C1 segment of cervical spinal cord (tissue), 14 donors: ENCODE measurements around the gene FRZB.

Experiments
- DNase-seq, 14 donors: peaks; one replicate each; lab custom pipeline; 2025; lab: John Stamatoyannopoulos, UW

Gene FRZB

GRCh38 chr2:182845794-182846417 is 20.5 kb downstream of the FRZB start:
- DNase-seq = no peak

- peak in 1 of 14 donors; percentile 32 for DNase-seq
These were observed 30.0 kb downstream of the FRZB start for GRCh38 chr2:182836451-182836850.

- no peak for DNase-seq
These were observed 32.1 kb downstream of the FRZB start for GRCh38 chr2:182834293-182834692.

- no peak for DNase-seq
These were observed 33.2 kb downstream of the FRZB start for GRCh38 chr2:182833084-182833854.

- no peak for DNase-seq
These were observed 34.5 kb downstream of the FRZB start for GRCh38 chr2:182831921-182832320.

- no peak for DNase-seq
These were observed 35.3 kb downstream of the FRZB start for GRCh38 chr2:182831101-182831500.

- DNase-seq = no peak
These were observed 39.1 kb downstream of the FRZB start for GRCh38 chr2:182827182-182827879.

GRCh38 chr2:182826496-182826895 is 39.9 kb downstream of the FRZB start:
- no peak for DNase-seq

GRCh38 chr2:182826064-182826463 is 40.4 kb downstream of the FRZB start:
- DNase-seq = no peak

- DNase-seq = peak in 1 of 14 donors; percentile 38
These were observed 41.7 kb downstream of the FRZB start for GRCh38 chr2:182824767-182825158.

- peak in 1 of 14 donors; percentile 34 for DNase-seq
These were observed 42.2 kb downstream of the FRZB start for GRCh38 chr2:182824056-182824766.

- no peak for DNase-seq
These were observed 43.7 kb downstream of the FRZB start for GRCh38 chr2:182822733-182823132.

GRCh38 chr2:182821182-182821581 is 45.3 kb downstream of the FRZB start:
- no peak for DNase-seq

- no peak for DNase-seq
These were observed 47.0 kb downstream of the FRZB start for GRCh38 chr2:182819412-182819811.

GRCh38 chr2:182818925-182819324 is 47.5 kb downstream of the FRZB start:
- no peak for DNase-seq

- no peak for DNase-seq
These were observed 47.9 kb downstream of the FRZB start for GRCh38 chr2:182818501-182818900.

GRCh38 chr2:182817558-182817957 is 48.9 kb downstream of the FRZB start:
- no peak for DNase-seq

- no peak for DNase-seq
These were observed 49.6 kb downstream of the FRZB start for GRCh38 chr2:182816866-182817265.

GRCh38 chr2:182814804-182815203 is 51.6 kb downstream of the FRZB start:
- no peak for DNase-seq

GRCh38 chr2:182814380-182814779 is 52.1 kb downstream of the FRZB start:
- no peak for DNase-seq

- DNase-seq = no peak
These were observed 56.4 kb downstream of the FRZB start for GRCh38 chr2:182810087-182810486.

- DNase-seq = no peak
These were observed 59.1 kb downstream of the FRZB start for GRCh38 chr2:182807319-182807718.
